CD4-positive, alpha-beta T cell treated with Interleukin-17A for 4 hours (primary cell): Measurements from ENCODE around the gene NEGR1.

ENCODE experiments used
- DNase-seq: peaks from one replicate; pipeline ENCODE4 v3.0.0-alpha.2; 2020; ENCODE audit warnings: mixed read lengths

Gene NEGR1

DNA sequence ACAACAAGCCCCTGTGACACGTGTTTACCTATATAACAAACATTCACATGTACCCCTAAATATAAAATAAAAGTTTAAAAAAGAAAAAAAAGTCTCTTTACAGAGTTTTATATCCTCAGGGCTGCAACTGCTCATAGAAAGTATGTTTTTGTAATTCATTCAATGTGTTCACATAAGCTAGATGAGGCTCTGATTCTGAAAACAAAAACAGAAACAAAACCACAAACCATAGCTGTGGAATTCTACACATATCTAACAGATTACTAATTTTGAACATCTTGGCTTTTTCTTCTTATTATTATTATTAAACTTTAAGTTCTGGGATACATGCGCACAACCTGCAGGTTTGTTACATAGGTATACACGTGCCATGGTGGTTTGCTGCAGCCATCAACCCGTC lies 621.9 kb downstream of the NEGR1 start:
- DNase-seq: no peak

GRCh38 chr1:71657891-71658679 lies 624.3 kb downstream of the NEGR1 start:
- no peak for DNase-seq

DNA sequence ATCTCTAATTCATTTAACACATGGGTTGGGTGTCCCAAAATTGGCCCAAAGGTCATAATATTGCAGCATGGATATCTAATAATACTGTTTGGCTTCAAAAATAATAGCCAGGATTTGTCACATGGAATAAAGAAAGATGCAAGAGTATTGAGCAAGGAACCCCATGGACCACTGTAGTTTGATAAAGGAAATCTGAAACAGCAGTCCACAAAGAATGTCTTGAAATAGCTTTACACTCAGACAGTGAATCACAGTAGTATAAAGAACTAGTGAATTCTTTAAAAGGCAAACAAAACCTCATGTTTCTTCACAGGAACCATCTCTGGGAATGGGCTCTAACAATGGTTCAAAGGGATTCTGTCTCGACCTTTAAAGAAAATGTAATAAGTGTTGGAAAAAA lies 625.4 kb downstream of the NEGR1 start:
- DNase-seq: no peak

DNA sequence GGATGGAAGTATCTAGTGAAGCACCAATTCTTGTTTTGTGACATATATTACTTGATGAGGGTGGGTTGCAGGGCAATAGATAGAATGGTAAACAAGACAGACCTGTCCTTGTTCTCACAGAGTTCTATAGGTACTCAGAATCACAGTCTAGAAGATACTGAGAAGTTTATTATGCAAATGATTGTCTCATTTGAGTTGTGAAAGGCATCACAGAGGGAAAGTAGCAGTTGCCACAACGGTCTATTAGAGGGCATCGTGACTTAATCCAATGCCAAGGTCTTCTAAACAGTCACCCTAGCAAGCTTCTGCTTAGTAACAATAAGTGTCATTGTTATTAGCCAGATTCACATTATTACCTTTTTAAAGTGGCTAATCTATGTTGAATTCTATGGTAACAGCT lies 626.7 kb downstream of the NEGR1 start:
- DNase-seq: no peak

GRCh38 chr1:71653952-71654351 lies 628.4 kb downstream of the NEGR1 start:
- DNase-seq: no peak

DNA sequence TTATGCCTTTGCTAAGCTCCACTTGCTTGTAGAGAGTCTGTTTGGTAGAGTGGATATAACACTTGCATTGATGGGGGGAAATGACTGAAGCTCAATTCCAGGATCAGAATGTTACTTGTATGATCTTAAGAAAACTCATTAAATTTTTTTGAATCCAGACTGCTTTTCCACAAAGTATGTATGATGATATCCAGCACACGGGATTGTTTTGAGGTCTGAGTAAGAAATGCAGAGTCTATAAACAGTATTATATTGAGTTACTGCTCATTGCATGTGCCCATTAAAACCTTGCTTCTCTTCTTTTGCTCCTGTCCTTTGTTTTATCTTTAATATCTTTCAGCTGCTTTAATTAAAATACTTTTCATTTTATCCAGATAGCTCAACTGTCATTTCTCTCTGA lies 631.1 kb downstream of the NEGR1 start:
- DNase-seq: no peak

DNA sequence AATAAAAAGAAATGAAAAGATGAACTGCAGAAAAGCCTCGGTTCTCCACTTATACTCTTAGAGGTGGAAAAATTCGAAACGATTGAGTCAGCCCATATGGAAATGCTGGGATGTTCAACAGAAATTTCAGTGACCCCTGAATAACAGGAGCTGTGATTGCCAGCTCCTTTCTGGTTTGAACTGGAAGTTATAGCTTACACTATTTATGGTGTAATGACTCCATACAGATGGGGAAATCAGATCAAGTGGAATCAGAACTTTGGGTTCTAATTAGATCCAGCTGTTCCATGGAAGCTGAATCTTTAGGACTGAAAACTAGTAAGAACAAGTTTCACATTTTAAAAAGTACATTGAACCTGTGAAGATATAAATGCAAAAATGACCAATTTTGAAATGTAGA lies 632.2 kb downstream of the NEGR1 start:
- no peak for DNase-seq

- DNase-seq: no peak
Measured at GRCh38 chr1:71649608-71650007, 632.7 kb downstream of the NEGR1 start.

- no peak for DNase-seq
Measured at GRCh38 chr1:71647513-71648300, 634.6 kb downstream of the NEGR1 start.

DNA sequence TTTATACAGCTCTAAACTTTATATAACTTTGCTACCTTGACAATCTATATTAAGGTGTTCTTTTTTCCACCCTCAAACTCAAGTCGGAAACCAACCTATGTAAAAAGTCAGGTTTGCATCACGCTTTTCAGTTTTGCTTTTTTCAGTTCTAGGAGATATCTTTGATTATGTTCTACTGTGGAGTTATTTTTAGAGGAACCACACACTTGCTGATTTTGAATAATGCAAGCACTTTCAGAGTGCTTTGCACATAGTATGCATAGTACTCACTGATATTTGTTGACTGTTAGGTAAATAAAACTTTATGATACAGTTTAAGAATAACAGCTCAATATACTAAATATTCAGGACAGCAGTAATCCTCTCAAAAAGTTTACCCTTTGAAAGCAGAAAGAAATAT lies 637.3 kb downstream of the NEGR1 start:
- no peak for DNase-seq

GRCh38 chr1:71641903-71642302 lies 640.4 kb downstream of the NEGR1 start:
- no peak for DNase-seq

DNA sequence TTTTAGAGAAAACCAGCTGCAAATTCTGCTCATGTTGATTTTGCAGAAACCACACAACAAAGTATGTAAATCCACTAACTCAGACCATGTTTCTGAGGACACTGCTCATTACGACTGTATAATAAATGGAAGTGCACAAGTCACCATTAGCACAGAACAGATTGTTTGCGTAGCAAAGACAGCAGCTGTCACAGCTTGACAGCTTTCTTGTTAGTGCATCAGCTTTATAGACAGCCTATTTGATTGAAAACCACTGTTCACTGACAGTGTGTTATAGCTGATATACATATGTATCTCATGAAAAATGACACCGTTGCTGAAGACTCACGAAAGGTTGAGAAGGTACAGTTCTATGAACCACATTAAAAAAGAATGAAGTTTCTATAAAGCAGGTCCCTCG lies 641.3 kb downstream of the NEGR1 start:
- DNase-seq: no peak

- no peak for DNase-seq
Measured at GRCh38 chr1:71640116-71640515, 642.2 kb downstream of the NEGR1 start.

DNA sequence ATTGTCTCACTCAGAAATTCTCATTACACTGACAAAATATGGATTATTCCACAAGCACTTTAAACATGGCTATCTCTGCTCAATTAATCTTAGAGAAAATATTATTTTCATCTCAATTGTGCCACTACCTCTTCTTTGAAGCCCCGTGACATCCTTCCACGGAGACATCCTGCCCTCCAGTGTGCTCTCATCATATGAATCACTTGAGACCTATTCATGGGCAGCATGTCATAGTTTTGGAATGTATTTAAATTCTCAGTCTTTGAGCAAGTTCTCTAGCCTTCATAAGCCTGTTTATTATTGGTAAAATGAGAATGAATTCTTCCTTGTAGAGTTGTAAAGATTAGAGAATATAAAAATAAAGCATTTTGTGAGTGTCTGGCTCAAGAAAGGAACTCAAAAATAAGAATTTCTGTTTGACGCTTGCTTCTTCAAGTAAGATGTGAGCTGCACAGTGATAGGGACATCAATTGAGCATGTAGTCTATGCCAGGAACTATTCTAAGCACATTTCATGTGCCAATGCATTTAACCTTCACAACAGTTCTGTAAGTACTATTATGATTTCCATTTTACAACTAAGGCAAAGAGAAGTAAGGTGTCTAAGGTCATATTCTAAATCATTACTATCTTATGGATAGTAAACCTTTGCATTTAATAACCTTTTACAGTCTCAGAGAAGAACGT lies 644.1 kb downstream of the NEGR1 start:
- DNase-seq: no peak

- no peak for DNase-seq
Measured at GRCh38 chr1:71635568-71635967, 646.8 kb downstream of the NEGR1 start.

- DNase-seq: no peak
Measured at GRCh38 chr1:71634159-71634558, 648.2 kb downstream of the NEGR1 start.

GRCh38 chr1:71630073-71630472 lies 652.3 kb downstream of the NEGR1 start:
- no peak for DNase-seq

GRCh38 chr1:71625004-71625403 lies 657.3 kb downstream of the NEGR1 start:
- no peak for DNase-seq

- DNase-seq: no peak
Measured at GRCh38 chr1:71623888-71624287, 658.5 kb downstream of the NEGR1 start.

GRCh38 chr1:71621785-71622184 lies 660.6 kb downstream of the NEGR1 start:
- DNase-seq: no peak

DNA sequence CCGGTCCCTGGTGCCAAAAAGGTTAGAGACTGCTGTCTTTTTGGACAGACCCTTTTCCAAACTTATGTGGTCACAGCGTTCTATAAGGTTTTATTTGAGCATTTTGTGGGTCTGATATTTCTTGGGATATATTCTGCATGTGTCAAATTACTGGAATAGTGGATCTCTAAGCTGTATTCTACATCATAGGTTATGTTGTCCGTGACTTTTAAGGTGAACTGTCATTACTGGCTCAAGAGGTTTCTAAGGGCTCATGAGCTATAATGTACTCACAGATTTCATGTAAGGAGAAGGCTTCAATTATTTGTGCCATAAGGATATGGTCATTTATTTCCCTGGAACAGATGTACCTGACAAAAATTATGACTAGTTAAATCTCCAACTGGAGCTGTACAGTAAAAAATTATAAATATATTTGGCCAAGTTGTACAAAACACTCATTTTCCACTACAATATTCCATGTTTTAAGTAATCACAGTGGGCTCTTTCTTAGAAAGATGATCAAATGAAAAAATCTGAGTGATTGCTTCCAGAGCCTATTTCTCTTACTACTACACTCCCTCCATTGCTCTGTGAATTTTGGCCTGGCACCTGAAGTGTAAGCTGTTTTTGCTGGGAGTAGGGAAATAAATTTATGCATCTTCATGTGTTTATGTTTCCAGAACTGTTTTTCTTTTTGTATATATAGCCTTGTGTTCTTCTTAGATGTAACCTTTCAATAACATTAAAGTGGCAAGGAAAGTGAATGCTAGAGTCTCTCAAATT lies 663.4 kb downstream of the NEGR1 start:
- DNase-seq: no peak

- DNase-seq: no peak
Measured at GRCh38 chr1:71618191-71618590, 664.1 kb downstream of the NEGR1 start.

DNA sequence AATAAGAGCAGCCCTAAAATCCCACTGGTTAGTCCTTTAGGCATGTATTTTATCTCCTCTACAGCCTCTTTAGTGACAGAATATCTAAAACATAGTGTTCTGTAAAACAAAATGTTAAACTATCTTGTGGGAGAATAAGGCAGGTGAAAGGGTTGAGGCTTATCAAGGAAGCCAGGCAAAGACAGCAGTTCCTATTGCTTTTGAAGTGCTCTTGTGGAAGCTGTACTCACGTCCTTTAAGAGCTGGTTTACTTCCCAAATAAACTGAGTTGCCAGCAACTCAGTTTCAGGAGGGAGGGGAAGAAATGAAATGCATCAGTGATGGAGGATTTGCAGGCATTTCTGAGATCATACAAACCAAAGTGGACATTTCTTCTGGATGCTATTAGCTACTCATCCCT lies 671.9 kb downstream of the NEGR1 start:
- no peak for DNase-seq
